NCI-H524 (cell line): Measurements from ENCODE around the gene AGAP1.

Experiments used
- DNase-seq, 2 experiments: peaks; one replicate each; lab custom pipeline; 2025; lab: John Stamatoyannopoulos, UW

AGAP1 gene

DNA sequence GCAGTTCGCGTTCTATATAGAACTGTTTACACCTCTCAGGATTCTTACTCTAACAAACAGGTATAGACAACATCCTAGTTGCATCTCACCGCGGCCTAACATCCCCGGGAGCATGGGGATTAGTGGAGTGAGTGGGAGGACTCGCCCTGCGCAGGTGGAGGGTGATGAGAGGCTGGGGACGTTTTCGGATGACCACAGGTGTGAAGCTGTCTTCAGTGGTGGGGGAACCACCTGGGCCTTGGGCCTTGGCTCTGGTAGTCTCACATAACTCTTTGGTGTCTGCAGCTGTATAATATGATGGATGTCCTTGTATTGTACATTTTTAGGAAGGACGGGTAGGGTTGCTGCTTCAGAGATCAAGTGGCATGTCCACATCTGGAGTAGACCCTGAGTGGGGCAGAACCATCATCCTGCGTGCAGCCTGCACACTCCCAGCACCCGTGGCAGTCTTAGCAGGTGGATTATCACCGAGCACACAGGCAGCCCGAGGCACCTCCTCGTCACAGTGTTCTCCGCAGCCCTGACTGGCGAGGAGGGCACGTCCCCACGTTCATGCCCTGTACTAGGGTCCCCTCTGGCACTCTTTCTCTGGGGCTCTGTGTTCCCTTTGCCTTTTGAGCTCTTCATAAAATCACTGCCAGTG, 56.0 kb downstream of the AGAP1 start:
- peak in 1 of 2 experiments; percentile 22 for DNase-seq

DNA sequence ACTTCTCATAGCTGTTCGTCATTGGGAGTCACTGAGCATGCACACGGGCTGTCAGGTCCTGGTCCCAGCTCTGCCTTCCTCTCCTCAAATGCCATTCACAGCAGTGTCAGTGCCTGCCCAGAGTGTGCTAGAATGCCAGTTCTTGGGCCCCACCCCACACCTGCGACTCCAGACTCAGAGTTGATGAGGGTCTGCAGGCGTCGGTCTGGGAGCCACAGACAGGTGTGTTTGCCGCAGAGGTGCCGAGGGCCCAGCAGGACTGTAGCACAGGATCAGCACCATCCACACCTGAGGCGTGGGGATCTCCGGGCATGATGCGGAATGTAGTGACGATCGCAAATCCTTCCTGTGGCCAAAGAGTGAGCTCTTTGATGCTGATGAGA, 56.5 kb downstream of the AGAP1 start:
- DNase-seq = no peak

DNA sequence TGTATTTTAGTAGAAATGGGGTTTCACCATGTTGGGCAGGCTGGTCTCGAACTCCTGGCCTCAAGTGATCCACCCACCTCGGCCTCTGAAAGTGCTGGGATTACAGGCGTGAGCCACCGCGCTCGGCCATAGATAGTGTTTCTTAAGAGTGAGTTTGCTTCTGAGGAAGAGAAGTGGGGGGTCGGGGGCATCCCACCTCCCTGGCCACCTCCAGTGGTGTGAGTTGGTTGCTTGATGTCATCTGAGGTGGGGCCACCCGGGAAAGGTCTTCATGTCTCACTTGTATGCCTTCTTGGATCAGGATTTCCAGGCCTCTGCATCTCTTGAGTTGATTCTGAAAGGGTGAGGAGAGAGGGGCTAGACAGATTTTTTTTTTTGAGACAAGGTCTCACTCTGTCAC, 57.1 kb downstream of the AGAP1 start:
- DNase-seq = no peak

DNA sequence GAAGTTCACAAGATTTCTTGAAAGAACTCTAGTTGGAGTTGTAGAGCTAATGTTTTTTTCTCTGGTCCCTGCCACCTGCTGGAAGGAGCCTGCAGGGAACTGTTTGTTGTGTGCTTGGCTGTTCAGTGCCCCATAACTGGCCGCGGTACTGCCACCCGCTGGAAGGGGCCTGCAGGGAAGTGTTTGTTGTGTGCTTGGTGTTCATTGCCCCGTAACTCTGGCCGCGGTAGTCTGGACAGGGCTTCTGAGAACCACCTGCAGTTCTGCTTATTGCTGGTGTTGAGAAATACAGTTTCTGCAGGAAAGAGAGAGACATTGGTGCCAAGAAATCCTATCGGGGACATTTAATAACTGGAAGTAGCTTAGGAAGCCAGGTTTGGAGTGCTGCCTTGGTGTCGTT, 58.1 kb downstream of the AGAP1 start:
- peak; percentile 59 to 77 for DNase-seq

DNA sequence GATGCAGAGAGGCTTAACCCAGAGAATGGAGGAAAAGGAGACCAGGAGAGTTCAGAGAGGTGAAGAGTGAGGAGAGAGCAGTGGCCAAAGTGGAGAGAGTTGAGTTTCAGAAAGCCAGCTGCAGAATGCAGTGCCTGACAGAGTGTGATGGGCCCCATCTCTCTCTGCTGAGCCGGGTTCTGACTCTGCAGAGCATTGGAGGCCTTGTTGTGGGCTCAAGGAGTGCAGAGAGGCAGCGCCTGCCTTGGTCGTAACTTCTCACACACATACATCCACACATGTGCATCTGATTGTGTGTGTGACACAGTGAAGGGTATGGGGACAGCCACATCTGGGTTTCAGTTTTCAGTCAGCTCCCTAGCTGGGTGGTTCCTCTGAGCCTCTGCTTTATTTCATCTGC, 58.8 kb downstream of the AGAP1 start:
- DNase-seq = no peak

DNA sequence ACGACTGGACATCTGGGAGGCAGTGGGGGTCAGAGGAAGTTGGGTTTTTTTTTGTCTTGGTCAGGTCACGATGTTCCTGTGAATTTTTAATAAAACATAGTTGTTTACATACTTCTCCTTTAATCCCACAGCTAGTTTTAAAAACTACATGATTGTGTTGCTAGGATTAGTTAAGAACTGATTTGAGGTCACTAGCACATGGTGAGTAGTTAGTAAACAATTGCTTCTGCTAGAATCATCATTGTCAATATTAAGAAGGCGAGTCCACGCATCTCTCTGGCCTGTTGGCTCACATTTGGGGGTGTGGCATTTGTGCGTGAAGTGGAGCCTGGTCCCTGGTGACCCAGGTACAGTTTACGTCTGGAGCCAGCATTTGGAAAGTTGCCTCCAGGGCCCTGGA, 59.4 kb downstream of the AGAP1 start:
- DNase-seq = no peak

DNA sequence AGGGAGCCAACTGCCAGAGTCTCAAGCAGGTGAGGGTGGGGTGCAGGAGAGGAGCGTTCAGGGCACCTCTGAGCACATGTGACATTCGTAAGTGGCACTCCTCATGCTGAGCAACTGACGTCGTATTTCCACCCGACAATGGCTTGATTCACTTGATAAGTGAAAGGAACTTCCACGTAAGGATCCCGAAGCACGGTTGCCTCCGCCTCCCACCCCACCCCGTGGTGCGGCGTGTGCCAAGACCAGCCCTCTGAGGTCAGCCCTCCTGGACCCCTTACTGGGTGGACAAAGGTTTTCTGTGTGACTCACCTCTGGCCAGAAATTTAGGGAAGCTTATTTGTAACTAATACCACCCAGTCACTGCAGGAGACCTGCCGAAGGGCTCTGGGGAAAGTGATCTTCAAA, 59.9 kb downstream of the AGAP1 start:
- DNase-seq = no peak

DNA sequence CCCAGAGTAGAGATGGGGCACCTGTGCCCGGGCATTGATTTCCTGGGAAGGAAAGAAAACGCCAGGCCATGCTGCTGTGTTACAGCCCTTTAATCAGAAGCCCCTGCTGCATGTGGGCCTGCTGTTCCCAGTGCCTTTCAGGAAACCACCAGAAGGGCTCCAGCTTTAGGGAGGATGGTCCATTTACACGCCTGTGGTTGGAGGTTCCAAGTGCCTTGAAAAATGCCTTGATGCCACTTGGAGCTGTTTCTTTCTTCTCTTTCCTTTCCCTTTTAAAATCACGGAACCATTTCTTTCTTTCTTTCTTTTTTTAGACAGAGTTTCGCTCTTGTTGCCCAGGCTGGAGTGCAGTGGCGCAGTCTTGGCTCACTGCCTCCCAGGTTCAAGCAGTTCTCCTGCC, 60.5 kb downstream of the AGAP1 start:
- DNase-seq = no peak

DNA sequence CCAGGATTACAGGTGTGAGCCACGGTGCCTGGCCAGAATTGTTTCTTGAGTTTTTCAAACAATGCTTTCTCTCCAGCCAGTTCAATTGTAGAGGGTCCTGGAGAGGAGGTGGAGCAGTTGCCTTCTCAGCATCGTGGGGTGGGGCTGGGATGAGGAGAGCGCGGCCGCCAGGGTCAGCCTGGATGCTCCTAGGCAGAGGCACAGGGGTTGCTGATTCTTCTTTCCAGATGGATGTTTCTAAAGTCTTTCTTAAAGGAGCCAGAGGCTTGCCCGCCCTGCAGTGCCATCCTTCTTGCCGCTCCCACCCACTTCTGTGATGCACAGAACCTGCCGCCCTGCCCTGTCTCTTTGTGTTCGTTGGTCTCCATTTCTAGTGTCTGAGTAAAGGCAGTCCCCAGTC, 61.1 kb downstream of the AGAP1 start:
- DNase-seq = no peak

DNA sequence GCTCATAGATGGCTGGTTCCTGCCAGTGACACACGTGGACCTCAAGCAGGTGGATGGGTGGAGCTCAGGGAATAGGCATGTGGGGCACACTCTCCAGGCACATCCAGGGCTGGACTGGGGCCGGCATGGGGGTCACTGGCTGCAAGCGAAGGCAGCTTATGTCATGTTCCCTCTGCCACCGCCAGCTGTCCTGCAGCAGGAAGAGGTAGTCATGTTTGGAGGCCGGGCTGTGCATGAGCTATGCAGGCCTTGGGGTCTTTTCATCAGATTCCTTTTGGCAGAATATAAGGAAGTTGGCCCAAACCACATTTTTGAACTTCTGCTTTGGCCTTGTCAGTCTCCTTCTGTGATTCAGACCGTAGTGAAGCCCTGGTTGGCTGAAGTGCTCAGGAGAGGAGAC, 61.5 kb downstream of the AGAP1 start:
- no peak for DNase-seq

DNA sequence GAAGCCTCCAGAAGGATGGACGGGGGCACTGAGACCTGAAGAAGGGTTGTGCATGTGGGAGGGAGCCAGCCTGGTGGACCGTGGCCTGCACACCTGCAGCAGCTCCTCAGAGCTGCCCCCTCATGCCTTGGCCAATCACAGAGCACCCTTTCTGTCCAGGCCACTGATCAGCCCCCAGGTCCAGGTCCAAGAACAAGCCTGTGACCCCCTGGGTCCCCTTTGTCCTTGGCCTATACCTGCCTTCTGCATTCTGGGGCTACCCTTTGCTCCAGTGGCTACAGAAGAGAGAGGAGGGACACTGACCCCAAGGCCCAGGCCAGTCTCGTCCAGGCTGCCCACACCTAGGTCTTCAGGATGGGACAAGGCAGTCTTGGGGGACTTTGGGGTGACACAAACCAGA, 62.2 kb downstream of the AGAP1 start:
- DNase-seq = no peak

DNA sequence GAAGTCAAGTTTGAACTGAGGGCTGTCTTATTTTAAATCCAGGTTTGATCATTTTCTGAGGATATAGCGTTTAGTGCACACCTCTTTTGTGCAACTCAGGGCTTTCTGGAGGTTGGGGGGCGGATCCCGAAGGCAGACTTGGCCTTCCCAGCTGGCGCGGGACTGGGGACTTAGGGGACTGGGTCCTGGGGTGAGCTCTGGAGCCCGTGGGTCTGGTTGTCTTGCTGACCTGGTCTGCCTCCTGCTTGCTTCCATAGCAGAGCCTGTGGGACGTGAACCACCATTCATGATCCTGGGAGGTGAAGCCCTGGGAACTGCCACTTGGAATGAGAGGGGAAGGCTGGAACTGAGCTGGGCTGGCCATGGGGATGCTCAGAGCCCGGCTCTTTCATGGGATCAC, 63.1 kb downstream of the AGAP1 start:
- DNase-seq = no peak

DNA sequence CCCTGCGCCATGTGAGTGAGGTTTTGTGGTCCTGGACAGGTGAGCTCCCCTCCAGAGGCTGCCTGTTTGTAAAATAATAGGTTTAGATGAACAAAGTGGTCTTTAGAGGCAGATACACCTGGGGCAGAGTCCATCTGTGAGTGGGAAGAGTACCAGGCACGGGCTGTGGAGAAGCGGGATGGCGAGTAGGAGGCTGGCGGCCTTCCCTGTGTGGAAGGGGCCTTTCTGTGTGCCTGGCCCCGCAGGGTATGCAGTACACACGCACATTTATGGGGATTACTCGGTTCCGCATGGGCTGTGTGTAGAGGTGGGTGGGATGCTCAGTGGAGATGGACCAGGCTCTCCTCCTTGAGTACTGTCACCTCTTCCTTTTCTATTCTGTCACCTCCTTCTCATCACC, 64.1 kb downstream of the AGAP1 start:
- no peak for DNase-seq

DNA sequence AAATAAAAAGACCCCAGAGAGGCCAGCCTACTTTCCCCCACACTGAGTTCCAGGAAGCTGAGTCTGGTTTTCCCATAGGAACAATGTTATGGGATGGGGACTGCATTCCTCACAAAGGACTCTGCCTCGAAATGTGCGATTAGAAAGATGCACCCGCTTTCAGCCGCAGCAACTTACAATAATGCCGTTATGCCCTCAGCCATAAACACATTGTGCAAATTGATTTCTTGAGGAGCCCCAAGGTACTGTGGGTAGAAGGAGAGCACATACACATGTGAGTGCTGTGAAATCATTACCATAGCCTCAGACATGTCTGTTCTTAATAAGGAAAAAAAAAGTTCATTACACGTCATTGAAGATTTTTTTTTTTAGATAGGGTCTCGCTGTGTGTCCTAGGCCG, 64.7 kb downstream of the AGAP1 start:
- DNase-seq = no peak

DNA sequence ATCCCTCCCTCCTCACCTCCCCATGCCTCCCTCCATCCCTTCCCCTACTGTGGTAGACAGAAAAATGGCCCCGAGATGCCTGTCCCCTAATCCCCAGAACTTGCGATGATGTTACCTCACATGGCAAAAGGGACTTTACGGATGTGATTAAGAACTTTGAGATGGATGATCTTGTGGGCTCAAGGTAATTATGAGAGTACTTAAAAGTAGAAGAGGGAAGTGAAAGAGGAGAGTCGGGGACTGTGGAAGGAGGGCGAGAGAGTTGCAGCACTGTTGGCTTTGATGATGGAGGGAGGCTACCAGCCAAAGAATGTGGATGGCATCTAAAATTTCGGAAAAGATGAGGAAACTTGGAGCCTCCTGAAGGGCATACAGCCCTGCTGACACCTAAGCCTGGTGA, 66.5 kb downstream of the AGAP1 start:
- no peak for DNase-seq

DNA sequence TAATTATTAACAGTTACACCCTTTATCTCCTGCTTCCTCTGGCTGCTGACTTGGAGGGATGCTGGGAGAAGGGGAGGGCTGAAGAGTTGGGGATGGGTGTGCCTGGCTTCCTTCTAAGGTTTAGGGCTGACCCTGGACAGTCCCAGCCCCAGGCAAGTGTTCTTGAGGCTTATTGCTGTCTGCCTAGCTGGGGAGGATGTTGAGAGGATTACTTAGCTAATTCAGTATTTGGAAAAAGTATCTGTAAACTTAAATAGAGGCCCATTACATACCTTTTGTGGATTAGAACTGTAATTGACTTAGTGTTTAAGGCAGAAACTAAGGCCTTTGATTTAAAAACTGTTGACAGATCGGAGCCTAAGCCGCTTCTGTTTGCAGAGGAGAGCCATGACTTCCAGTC, 67.6 kb downstream of the AGAP1 start:
- DNase-seq = no peak

DNA sequence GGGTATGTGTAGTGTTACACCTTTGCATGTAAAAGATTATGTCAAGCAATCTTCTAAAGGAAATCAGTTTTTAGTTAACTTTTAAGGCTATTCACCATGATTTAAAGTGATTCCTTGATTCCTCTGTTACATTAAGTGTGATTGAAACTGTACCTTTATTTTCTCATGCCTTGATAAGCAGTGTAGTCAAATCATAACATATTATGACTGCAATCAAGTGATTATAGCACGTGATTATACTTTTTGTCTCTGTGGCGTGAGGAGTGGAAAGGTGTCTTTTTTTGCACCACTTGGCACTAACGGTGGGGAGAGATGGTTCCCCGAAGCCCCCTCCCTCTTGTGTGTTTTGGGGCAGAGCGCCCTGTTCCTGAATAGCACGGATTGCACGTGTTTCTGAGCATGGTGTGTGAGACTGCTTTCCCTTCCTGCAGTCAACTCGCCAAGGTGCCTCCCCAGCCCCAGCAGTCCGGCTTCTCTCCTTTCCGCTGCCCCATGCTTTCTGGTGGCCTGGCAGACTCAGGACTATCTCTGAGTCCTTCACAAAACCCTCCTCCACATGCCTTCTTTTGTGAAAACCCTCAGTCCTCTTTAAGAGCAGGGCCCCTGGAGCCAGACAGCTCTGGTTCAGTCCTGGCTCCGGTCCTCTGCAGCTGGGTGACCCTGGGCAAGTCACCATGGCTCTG, 68.4 kb downstream of the AGAP1 start:
- DNase-seq = no peak

DNA sequence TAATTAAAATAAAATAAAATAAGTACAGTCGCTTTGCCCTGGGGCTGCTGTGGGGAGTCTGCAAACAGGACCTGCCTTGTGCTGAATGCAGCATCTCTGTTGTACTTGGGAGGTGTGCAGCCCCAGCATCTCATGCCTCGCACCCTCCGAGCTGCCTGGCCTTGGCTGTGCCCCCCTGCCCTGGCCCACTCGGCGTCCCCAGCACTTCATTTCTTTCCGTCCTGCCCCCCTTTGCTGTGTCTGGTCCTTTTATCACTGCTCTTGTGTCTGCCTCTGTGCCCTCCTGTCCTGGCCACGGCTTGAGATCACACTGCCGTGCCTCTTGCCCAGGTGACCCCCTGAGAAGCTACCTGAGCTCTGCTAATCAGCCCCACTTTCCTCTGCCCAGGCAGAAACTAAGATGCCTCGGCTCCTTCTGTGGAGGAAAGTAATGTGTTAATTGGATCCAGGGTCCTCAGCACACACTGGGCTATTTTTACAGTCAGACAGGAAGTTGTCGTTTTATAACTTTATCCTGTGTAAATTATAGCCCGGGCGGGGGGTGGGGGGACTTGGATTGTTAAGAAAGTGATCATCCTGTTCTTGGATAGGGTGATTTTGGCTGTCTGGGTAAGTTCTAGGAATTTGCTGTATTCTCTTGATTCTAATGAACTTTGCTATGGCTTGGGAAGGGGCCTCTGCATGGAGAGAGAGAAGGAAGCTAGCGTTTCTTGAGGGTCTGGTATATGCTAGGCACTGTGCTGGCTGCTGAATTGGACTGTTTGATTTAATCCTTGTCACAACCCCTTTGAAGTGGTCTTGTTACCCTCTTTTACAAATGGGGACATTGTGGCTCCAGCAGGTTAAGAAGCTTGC, 69.4 kb downstream of the AGAP1 start:
- no peak for DNase-seq

DNA sequence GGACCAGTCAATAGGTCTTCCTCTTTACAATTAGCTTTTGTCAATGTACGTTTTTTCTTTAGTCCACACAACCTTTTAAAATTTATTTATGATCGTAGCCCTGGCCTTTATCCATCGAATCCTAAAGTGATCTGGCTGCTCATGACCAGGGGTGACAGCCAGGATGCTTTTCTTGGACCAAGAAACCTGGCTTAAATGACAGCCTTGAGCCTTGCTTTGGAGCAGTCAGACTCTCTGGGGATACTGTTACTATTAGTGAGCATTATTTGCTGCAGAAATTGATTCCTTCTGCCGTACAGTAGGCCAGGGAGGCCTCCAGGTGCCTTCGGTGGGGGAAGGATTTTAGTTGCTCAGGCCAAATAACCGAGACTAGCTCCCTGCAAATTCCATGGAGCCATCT, 70.2 kb downstream of the AGAP1 start:
- DNase-seq = no peak

DNA sequence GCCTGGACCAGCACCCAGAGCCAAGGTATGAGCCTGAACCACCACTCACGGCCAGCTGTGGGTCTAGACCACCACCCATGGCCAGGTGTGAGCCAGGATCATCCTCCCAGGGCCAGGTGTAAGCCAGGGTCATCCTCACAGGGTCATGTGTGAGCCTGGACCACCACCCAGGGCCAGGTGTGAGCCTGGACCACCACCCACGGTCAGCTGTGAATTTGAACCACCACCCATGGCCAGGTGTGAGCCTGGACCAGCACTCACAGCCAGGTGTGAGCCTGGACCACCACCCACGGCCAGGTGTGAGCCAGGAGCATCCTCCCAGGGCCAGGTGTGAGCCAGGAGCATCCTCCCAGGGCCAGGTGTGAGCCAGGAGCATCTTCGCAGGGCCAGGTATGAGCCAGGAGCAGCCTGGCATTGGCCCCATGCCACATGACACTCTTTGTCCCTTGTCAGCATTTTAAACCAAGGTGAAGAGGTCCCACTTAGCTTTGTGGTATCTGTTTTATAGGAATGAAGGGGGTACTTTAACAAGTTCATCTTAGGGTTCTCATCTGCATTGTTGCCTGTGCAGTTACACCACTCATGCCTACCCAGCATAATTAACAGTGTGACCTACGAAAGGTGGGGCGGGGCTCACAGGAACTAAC, 71.2 kb downstream of the AGAP1 start:
- no peak for DNase-seq

DNA sequence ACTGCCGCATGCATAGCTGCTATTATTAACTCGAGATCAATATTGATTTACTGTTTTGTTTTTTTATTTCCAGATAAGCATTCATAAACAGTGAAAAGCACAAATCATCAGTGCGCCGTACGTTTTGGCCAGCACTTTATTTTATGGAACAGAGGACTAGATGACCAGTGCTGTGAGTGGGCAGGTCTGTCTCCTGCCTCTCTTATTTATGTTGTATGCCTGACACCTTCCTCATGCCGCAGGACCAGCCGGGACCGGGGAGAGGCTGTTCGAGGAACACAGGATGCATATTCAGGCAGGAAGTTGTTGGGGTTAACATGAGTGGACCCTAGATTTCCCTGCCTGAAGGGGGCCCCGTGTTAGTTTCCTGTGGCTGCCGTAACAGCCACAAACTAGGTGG, 72.6 kb downstream of the AGAP1 start:
- no peak for DNase-seq

DNA sequence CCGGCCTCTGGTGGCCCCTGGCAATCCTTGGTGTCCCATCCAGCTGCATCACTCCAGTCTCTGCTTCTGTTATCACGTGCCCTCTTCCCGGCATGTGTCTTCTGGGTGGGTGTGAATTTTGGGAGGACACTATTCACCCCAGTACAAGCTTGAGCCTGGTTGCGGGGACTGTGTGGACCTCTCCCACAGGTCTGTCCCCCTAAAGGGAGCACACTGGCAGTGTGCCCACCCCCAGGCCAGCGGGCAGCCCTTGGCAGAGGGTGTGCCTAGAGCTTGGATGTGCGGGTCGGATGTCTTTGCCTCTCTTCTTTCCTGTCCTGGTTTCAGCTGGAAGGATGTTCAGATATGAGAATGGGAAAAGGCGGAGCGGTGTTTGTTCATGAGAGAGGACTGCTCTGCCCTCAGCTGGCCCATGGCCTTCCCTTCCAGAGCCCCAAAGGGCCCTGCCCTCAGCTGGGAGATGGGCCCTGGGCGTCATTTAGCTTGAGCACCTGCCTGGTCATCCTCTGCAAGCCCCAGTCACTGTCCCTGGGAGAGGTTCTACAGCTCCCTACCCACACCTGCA, 73.2 kb downstream of the AGAP1 start:
- no peak for DNase-seq
